Mucosa of stomach (tissue), 1 donor: Measurements from ENCODE around the gene STK32C.

Experiments used
- H3K27me3 ChIP-seq: one replicate; pipeline ENCODE4 v1.7.0; 2013; ENCODE audit warnings: mild to moderate bottlenecking, low read length; ENCODE audit not compliant: control insufficient read depth, insufficient read depth
- H3K36me3 ChIP-seq: one replicate; pipeline ENCODE4 v1.7.0; 2013; ENCODE audit warnings: low read length; ENCODE audit not compliant: control insufficient read depth, insufficient read depth
- H3K4me1 ChIP-seq: one replicate; pipeline ENCODE4 v1.7.0; 2013; ENCODE audit warnings: mild to moderate bottlenecking, low read length; ENCODE audit not compliant: control insufficient read depth, insufficient read depth
- H3K4me3 ChIP-seq: one replicate; pipeline ENCODE4 v1.7.0; 2013; ENCODE audit warnings: low read length
- H3K9ac ChIP-seq: one replicate; pipeline ENCODE4 v1.7.0; 2013; ENCODE audit warnings: mild to moderate bottlenecking, low read length, moderate library complexity
- H3K9me3 ChIP-seq: one replicate; pipeline ENCODE4 v1.7.0; 2013; ENCODE audit warnings: mild to moderate bottlenecking, low read length, moderate library complexity; ENCODE audit not compliant: control insufficient read depth
- donor health status: Pancreatic carcinoma.

The STK32C gene

GRCh38 chr10:132258423-132258822 lies 49.3 kb downstream of the STK32C start:
- Histone ChIP-seq H3K9me3 (no peaks in the 10 kb centered on the region), H3K9ac (no peak overlapping the region), H3K36me3 (no peaks in the 10 kb centered on the region), H3K27me3 (no peaks in the 10 kb centered on the region), H3K4me3 (no peak overlapping the region), H3K4me1 (no peaks in the 10 kb centered on the region)

- no peaks in the 10 kb centered on the region for H3K4me1 ChIP-seq
- no peak overlapping the region for H3K4me3 ChIP-seq
- no peaks in the 10 kb centered on the region for H3K27me3 ChIP-seq
- H3K9me3 ChIP-seq: no peaks in the 10 kb centered on the region
- H3K36me3 ChIP-seq: no peaks in the 10 kb centered on the region
- H3K9ac ChIP-seq: no peak overlapping the region
These were observed 49.8 kb downstream of the STK32C start for GRCh38 chr10:132257907-132258306.

GRCh38 chr10:132257271-132257670 lies 50.5 kb downstream of the STK32C start:
- no peaks in the 10 kb centered on the region for H3K27me3 ChIP-seq
- H3K36me3 ChIP-seq: no peaks in the 10 kb centered on the region
- H3K9me3 ChIP-seq: no peaks in the 10 kb centered on the region
- H3K4me1 ChIP-seq: no peaks in the 10 kb centered on the region
- H3K4me3 ChIP-seq: no peak overlapping the region
- H3K9ac ChIP-seq: no peak overlapping the region

GRCh38 chr10:132256866-132257265 lies 50.9 kb downstream of the STK32C start:
- Histone ChIP-seq H3K9ac (no peak overlapping the region), H3K4me1 (no peaks in the 10 kb centered on the region), H3K9me3 (no peaks in the 10 kb centered on the region), H3K27me3 (no peaks in the 10 kb centered on the region), H3K36me3 (no peaks in the 10 kb centered on the region), H3K4me3 (no peak overlapping the region)

GRCh38 chr10:132255489-132256344 lies 52.0 kb downstream of the STK32C start:
- Histone ChIP-seq H3K4me3 (no peak overlapping the region), H3K4me1 (no peaks in the 10 kb centered on the region), H3K9ac (no peak overlapping the region), H3K9me3 (no peaks in the 10 kb centered on the region), H3K27me3 (no peaks in the 10 kb centered on the region), H3K36me3 (no peaks in the 10 kb centered on the region)

GRCh38 chr10:132254841-132255240 lies 52.9 kb downstream of the STK32C start:
- Histone ChIP-seq H3K9me3 (no peaks in the 10 kb centered on the region), H3K9ac (no peak overlapping the region), H3K36me3 (no peaks in the 10 kb centered on the region), H3K4me1 (no peaks in the 10 kb centered on the region), H3K27me3 (no peaks in the 10 kb centered on the region), H3K4me3 (no peak overlapping the region)

GRCh38 chr10:132253092-132253687 lies 54.6 kb downstream of the STK32C start:
- H3K9me3 ChIP-seq: no peaks in the 10 kb centered on the region
- H3K4me1 ChIP-seq: peaks cover 6% of the 10 kb centered on the region
- no peaks in the 10 kb centered on the region for H3K27me3 ChIP-seq
- no peak overlapping the region for H3K4me3 ChIP-seq
- no peak overlapping the region for H3K9ac ChIP-seq
- H3K36me3 ChIP-seq: no peaks in the 10 kb centered on the region

GRCh38 chr10:132252412-132252811 lies 55.3 kb downstream of the STK32C start:
- Histone ChIP-seq H3K9ac (no peak overlapping the region), H3K9me3 (no peaks in the 10 kb centered on the region), H3K27me3 (peaks cover 2% of the 10 kb centered on the region), H3K4me3 (no peak overlapping the region), H3K36me3 (no peaks in the 10 kb centered on the region), H3K4me1 (peaks cover 8% of the 10 kb centered on the region)

- H3K36me3 ChIP-seq: no peaks in the 10 kb centered on the region
- H3K4me1 ChIP-seq: peaks cover 8% of the 10 kb centered on the region
- no peak overlapping the region for H3K9ac ChIP-seq
- H3K4me3 ChIP-seq: no peak overlapping the region
- H3K27me3 ChIP-seq: peaks cover 4% of the 10 kb centered on the region
- no peaks in the 10 kb centered on the region for H3K9me3 ChIP-seq
These were observed 55.8 kb downstream of the STK32C start for GRCh38 chr10:132251928-132252327.

GRCh38 chr10:132250481-132251475 lies 57.0 kb downstream of the STK32C start:
- H3K36me3 ChIP-seq: no peaks in the 10 kb centered on the region
- peaks cover 4% of the 10 kb centered on the region for H3K27me3 ChIP-seq
- H3K9me3 ChIP-seq: no peaks in the 10 kb centered on the region
- no peak overlapping the region for H3K9ac ChIP-seq
- peaks cover 8% of the 10 kb centered on the region for H3K4me1 ChIP-seq
- H3K4me3 ChIP-seq: no peak overlapping the region

- peaks cover 4% of the 10 kb centered on the region for H3K27me3 ChIP-seq
- no peak overlapping the region for H3K4me3 ChIP-seq
- H3K36me3 ChIP-seq: no peaks in the 10 kb centered on the region
- no peaks in the 10 kb centered on the region for H3K9me3 ChIP-seq
- peaks cover 8% of the 10 kb centered on the region for H3K4me1 ChIP-seq
- H3K9ac ChIP-seq: no peak overlapping the region
These were observed 57.9 kb downstream of the STK32C start for GRCh38 chr10:132249824-132250375.
